Activated CD4-positive, alpha-beta T cell treated with anti-CD3 and anti-CD28 coated beads, Interleukin-2, amount 50 U/mL, for 48 hours (primary cell): ENCODE data around the gene MPC1.
"Not testable (repeated sequence)": the region's sequence is repeated elsewhere in the genome, so short reads cannot be mapped to it uniquely, and the experiment has no call there.

Experiments
- DNase-seq, 2 experiments: peaks; one replicate each; pipeline ENCODE4 v3.0.0-alpha.2; 2020

The MPC1 gene

DNA sequence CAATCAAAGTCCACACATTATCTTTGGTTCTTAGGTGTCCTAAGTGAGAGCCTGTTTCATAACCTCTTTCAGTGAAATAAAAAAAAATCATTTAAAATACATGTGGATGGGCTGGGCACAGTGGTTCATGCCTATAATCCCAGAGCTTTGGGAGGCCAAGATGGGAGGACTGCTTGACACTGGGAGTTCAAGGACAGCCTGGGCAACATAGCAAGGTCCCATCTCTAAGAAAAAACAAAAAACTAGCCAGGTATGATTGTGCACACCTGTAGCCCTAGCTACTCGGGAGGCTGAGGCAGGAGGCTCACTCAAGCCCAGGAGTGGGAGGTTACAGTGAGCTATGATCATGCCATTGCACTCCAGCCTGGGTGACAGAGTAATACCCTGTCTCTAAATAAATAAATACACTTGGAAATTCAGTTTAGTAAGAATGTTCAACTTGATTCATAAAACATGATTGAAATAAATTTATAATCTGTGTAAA, 3.6 kb downstream of the MPC1 start:
- DNase-seq: no peak

DNA sequence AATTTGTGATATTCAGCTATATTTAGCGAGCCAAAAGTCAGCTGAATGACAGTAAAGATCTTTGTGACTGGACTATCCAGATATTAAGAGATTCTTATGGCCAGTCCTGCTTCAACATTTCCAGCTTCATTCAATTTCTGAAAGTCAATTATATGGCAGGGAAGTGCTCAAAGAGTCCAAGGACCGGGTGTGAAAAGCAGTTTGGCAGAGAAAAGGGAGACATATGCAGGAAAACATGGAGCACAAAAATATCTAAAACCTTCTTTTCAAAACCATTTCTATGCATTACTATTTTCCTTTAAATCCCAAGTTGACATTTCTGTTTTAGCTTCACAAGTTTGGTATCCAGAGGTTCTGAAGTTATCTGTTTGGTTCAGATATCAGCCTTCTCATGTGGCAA, 5.0 kb downstream of the MPC1 start:
- DNase-seq: no peak

DNA sequence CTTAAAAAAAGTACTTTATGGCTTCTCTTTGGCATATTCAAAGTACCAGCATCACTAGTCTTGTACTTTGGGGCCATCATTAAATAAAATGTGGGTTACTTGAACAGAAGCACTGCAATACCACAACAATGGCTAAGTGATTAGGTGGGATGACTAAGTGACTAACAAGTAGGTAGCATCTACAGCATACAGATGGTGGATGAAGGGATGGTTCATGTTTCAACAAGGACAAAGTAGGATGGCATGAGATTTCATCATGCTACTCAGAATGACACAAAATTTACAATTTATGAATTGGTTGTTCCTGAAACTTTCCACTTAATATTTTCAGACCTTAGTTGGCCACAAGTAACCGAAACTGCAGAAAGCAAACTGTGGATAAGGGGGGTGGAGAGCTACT, 7.7 kb downstream of the MPC1 start:
- DNase-seq: no peak

DNA sequence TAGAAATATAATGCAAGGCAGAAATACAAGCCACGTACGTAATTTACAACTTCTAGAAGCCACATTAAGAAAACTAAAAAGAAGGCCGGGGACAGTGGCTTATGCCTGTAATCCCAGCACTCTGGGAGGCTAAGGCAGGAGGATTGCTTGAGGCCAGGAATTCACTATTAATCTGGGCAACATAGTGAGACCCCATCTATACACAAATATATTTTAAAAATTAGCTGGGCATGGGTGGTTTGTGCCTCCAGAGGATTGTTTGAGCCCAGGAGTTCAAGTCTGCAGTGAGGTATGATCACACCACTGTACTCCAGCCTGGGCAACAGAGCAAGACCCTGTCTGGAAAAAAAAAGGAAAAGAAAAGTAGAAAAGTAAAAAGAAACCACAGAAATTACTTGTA, 12.3 kb downstream of the MPC1 start:
- no peak for DNase-seq

DNA sequence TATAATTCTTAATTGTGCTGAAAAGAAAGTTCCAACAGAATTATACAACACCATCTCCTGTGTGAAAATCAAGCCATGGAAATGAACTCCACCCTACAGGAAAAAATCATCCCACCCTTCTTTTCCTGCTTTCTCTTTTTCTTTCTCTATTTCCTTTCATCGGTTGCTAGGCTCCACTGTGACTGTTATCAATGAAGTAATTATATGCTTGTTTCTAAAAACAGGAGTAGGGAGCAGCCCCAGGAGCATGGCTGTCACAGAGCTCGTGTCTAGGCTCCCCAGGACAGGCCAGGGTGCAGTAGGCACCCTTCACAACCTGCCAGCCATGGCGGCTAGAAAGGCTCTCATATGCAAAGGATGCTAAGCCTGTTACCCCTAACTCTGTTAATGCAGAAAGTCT, 13.0 kb downstream of the MPC1 start:
- no peak for DNase-seq

DNA sequence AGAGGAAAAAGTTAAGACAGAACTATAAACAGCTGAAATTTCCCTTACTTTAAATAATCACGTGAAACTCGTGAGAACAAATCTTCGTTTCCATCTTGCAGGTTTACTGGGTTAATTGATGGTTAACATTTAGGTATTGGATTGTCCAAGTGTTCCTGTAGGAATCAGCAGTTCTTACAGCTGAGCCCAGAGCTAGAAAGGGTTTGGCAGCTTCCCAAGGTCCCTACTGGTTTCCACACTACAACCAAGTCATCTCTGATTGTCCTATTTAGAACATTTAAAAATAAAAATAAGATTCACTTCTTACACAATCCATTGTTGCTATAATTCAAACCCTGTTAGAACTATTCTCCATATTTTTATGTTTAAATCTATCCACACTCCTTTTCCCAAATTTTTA, 15.8 kb downstream of the MPC1 start:
- DNase-seq: no peak

DNA sequence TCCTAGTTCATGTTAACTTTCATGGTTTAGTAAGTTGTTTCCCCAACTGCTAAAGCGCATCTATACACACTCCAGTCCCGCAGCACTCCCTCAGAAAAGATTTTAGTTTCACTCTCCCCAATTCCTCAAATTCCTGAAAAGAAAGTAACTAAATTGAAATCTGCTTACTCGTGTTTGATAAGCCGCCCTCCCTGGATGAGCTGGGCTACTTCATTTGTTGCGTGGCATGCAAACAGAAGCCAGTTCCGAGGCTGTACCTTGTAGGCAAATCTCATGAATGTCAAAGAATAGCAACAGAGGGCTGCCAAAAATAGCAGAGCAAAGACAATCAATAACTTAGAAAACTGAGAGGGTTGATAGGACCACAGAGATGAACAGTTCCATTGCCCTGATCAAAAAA, 16.9 kb downstream of the MPC1 start:
- DNase-seq: no peak

DNA sequence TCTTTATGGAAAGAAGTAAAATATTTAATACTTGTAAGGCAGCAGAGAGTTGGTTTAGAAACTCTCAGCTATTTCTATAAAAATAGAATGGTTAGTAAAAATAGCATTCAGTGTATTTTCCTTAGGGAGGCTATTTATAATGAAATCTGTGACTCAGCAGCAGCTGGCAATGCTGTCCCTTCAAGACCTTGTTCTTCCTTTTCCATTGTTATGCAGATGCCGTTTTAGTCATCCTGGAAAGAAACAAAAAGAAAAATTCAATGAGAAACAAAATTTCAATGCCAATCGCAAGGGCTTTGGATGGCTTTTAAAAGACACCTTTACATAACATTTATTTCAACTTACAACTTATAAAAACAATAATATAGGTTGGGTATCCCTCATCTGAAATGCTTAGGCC, 17.5 kb downstream of the MPC1 start:
- DNase-seq: no peak

DNA sequence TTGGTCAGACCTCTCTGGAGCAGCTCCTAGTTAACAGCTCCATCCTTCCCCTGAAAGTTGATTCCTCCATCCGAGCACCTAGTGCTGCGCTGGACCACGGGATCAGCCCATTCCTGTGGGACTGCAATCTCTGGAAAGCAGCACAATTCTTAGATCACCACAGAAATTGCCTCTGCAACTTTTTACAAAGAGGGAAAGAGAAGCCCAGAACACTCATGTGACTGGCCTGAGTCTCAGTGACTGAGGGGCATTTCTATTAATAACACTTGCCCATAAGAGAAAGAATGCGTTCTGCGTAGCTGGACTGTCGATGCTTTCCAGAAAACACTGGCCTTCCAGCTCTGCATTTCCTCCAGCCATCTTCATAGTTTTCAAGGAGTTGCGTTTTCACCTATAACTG, 18.3 kb downstream of the MPC1 start:
- DNase-seq: no peak

DNA sequence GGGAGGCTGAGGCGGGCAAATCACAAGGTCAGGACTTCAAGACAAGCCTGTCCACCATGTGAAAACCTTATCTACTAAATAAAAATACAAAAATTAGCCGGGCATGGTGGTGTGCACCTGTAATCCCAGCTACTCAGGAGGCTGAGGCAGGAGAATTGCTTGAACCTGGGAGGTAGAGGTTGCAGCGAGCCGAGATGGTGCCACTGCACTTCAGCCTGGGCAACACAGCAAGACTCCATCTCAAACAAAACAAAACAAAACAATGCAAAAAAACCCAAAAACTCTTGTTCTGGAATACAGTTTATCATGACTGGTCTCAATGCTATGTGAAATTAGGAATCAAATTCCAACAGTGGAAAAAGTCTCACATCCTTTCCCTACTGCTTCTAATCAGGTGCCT, 20.3 kb downstream of the MPC1 start:
- DNase-seq: not testable (repeated sequence)

DNA sequence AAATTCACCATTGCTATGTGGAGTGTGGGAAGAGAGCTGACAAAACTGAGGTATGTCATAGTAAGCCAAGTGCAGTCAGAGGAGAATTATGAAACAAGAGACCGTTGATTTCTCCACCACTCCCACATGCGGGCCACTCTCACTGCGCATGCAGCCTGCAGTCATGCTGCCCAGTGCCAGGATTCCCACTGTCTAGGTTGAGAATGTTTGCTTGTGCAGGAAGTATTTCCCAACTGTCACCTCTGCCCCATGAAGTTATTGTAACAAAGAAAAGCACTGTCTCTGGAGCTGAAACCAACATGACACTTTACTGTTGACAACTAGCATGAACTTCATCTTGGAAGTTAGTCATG, 21.7 kb downstream of the MPC1 start:
- DNase-seq: no peak

DNA sequence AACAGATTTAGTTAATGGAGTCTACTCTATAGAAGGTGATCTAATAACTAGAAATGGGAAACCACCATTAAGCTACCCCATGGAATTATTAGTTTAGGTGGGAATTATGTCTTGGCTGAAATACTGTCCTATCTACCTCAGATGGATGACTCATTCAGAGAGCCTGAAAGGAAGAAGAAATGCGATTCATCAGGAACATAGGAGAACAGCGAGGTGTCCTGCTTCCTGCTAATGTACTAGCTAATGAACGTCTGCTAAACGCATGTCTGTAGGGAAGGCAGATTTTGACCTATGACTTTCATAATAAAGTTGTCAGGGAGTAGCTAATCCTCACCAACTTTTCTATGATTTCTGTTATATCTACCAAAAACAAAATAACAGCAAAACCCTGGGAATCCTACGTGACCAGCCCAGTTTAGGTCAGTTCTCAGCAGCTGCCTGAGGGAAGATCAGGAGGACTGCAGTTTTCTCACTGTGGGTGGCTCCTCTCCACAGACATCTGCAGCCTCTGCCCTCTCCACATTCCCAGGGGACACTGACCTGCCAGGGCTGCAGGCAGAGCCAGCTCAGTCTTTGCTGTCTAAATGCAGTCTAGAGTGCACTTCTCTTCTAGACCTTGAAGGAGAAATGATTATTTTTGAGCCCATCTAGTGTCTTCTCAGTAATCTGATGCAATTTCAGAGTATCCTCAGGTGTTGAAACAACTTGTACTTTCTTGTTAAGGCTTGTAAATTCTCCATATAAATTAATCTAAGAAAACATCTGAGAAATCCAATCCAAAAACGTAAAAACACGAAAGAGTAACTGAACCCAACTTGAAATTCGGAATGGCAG, 22.3 kb downstream of the MPC1 start:
- DNase-seq: no peak

DNA sequence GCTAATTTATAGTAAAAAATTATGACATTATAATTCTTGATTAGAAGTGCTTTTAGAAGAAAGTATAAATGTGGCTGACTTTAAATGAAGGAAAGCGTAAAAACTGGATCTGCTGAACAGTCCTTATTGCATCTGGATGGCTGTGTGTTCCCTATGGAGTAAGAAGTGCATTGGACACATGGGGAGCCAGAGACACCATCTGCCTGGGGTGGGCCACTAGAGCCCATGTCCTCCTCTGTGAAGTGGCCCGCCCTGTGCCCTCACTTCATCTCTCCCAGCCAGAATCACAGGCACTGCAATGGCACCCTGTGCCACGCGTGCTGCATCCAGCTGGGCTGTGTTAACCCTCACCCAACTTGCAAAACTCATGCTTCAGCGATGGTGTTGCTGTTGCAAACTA, 27.2 kb downstream of the MPC1 start:
- DNase-seq: no peak

DNA sequence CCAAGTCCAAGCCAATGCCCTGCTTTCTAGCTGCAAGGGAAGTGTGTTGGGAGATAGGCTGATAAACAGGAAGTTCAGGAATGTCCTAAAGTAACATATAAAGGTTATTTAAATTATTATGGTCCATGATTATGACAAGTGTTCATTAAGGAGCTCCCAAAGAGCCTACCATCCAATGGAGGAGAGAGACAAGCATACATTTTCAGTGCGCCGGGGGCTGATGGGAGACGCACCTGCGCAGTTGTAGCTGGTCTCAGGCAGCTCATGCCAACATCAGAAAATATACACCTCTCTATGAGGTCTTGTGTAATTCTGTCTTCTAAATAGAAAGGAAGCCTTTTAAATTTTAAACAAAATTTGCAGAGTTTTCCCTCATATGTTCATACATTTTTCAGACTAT, 27.8 kb downstream of the MPC1 start:
- no peak for DNase-seq

DNA sequence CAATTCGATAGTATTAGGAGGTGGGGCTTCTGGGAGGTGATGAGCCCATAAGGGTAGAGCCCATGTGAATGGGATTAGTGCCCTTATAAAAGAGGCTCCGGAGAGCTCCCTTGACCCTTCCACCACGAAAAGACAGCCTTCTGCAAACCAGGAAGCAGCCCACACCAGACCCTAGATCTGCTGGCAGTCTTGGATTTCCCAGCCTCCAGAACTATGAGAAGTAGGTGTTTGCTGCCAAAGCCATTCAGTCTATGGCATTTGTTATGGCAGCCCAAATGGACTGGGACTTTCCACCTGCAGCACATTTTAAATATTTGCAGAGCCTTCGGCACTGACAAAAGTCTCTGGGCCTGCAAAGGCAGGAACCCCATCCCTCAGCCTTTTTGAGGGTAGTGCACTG, 28.6 kb downstream of the MPC1 start:
- no peak for DNase-seq

DNA sequence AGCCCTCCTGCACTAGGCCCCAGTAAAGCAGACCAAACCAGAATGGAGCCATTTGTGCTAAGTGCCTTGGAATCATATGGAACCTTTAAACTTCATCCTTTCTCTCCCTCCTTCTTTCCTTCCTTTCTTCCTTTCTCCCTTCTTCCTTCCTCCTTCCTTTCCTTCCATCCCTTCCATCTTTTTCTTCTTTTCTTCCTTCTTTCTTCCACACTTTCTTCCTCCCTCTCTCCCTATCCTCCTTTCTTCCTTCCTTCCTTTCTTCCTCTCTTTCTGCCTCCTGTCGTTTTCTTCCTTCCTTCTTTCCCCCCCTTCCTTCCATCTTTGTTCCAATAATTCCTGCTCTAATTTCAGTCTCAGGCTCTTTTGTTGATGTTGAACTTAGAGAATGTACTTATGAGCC, 29.2 kb downstream of the MPC1 start:
- no peak for DNase-seq

DNA sequence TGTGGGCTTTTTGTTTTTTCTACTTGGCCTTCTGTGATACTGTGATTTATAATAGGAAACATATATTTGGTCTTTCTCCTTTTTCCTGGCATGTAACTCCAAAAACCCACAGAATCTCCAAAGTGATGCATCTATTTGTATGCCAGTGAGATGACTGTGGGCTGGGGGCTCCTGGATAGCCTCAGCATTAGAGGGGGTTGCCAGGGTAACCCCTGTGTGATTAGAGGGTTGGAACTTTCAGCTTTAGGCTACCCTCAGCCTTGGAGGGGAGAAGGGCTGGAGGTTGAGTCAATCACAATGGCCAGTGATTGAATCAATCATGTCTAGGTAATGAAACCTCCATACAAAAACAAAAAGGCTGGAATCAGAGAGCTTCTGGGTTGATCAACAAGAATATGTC, 29.8 kb downstream of the MPC1 start:
- no peak for DNase-seq

DNA sequence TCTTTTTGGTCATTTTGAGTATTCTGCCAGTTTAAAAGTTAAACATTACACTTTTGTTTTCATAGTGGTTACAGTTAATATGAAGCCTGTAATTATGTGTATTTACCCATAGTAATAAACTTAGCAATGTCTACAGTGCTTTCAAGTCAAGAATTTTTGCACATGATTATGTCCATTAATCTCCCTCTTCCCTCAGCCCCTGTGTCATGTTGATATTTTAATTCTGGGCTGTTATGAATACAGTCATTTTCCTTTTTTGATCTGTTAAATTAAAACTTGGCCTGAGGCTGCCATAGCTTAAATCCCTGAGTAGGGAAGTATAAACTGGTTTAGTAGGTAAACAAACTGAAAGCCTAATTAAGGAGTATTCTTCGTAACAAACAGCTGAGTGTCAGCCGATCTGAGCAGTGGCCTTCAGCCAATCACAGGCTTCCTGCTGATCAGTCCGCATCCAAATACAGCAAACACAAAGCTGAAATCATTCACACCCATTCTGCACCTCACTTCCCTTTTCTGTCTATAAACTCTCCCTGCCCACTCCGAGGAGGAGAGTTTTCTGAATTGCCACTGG, 30.9 kb downstream of the MPC1 start:
- DNase-seq: no peak

DNA sequence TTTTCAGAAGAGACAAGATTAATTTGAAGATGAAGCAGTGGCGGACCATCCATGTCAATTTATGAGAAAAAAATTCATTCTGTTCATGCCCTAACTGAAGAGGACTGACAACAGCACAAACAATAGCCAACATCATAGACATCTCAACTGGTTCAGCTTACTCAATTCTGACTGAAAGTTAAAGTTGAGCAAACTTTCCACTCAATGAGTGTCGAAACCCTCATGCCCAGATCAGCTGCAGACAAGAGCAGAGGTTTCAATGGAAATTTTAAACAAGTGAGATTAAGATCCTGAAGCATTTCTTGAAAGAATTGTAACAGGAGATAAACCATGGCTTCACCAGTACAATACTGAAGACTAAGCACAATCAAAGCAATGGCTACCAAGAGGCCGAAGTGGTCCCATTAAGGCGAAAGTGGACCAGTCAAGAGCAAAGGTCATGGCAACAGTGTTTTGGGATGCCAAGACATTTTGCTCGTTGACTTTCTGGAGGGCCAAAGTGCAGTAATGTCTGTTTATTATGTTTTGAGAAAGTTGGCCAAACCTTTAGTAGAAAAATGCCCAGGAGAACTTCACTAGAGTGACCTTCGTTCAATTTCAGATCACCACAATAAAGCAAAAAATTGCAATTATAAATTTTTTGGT, 34.3 kb downstream of the MPC1 start:
- DNase-seq: no peak

DNA sequence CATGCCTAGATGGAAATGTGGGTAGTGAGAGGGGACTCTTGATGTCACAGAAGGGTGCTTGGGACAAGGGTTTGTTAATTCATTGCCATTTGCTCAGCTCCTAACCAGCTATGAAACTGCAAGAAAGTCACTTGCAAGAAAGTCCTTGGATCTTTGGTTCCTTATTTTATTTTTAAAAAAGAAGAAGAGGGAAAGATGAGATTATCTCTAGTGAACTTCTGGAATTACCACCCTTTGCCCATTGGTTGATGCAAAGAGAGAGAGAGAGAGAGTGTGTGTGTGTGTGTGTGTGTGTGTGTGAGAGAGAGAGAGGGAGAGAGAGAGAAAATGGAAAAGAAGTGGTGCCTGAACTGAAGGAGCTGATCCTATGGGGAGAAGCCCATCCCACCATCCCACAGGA, 35.8 kb downstream of the MPC1 start:
- no peak for DNase-seq

DNA sequence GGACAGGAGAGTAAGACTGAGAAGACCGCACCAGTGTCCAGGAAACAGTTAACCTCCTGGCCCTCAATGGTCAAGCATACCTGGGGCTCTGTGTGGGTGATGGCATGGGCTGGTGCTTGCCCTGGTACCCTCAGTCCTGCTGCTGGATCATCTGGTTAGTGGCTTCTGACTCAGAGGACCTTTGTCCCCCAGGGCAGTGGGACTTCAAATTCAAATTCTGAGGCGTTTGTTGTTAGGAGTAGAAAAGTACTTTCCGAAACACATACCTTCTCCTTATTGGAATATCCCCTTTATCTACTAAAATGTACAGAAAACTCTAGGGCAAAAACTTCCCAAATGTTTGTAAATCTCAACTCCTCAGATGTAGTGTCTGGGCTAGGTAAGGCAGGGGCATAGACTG, 36.3 kb downstream of the MPC1 start:
- DNase-seq: no peak

DNA sequence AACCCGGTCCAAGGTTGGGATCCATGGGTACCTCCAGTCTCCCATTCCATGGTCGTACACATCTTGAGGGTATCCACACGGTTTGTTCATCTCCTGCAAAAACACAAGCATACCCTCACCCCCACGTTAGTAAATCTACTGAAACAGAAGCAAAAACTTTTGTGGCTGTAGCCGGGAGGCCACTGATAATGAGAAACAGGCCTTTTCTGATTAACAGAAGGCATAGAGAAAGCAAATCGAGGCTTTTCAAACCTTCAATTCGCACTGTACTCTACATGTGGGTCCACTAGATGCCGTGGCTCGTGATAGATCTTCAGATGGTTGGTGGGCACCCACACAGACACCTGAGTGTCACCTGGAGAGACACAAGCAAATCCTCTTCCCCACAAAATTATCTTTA, 37.1 kb downstream of the MPC1 start:
- DNase-seq: not testable (repeated sequence)

DNA sequence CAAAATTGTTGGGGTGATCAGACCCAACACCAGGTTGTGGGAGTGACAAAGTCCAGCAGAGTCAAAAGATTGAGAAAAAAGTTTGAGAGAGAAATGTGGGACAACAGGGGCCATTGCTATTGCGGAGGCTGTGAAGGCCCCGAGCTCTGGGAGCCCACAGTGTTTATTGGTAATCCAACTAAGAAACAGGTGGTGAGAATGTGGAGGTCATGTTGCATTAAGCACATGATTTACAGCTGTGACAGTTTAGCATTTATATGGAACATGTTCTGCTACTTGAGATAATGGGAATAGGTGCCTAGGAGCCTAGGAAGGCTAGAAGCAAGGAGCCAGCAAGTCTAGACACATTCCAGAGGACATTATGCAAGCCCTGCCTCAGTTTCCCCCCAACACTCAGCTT, 37.8 kb downstream of the MPC1 start:
- DNase-seq: not testable (repeated sequence)

DNA sequence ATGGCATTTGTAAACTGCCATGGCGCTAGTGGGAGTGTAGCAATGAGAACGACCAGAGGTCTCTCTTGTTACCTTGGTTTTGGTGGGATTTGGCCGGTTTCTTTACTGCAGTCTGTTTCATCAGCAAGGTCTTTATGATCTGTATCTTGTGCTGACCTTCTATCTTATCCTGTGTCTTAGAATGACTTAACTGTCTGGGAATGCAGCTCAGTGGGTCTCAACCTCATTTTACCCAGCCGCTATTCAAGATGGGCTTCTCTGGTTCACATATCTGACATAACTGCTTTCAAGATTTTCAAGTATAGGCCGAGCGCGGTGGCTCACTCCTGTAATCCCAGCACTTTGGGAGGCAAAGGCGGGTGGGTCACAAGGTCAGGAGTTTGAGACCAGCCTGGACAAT, 38.5 kb downstream of the MPC1 start:
- no peak for DNase-seq

DNA sequence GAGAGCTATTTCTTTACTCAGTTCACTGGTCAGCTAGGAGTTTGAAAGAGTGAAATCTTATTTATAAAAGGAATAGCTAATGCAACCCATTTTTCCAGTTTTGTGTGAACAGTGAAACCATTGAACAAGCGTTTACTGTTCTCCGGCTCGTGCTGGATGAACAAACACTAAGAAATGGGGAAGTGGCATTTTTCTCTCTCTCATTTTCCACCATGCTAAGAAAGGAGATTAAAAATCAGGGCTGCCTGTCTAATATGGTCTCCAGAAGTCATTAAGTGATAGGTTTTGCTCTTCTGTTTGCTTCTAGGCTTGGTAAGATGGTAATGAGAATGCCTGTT, 39.6 kb downstream of the MPC1 start:
- DNase-seq: no peak
